HG03432 (cell line): ENCODE measurements around the gene STAT1.
"Not testable (repeated sequence)": the region's sequence is repeated elsewhere in the genome, so short reads cannot be mapped to it uniquely, and the experiment has no call there.

ENCODE experiments used
- ATAC-seq: cut with Tn5 transposase; IDR thresholded peaks from one replicate; pipeline ENCODE4 v1.9.1; 2021; ENCODE audit warnings: mild to moderate bottlenecking, moderate library complexity; ENCODE audit not compliant: unreplicated experiment

Gene STAT1

GRCh38 chr2:191009541-191010374 is 4.2 kb downstream of the STAT1 start:
- ATAC-seq, result no peak

- no peak for ATAC-seq
Observed at GRCh38 chr2:191008286-191008685, 5.7 kb downstream of the STAT1 start.

DNA sequence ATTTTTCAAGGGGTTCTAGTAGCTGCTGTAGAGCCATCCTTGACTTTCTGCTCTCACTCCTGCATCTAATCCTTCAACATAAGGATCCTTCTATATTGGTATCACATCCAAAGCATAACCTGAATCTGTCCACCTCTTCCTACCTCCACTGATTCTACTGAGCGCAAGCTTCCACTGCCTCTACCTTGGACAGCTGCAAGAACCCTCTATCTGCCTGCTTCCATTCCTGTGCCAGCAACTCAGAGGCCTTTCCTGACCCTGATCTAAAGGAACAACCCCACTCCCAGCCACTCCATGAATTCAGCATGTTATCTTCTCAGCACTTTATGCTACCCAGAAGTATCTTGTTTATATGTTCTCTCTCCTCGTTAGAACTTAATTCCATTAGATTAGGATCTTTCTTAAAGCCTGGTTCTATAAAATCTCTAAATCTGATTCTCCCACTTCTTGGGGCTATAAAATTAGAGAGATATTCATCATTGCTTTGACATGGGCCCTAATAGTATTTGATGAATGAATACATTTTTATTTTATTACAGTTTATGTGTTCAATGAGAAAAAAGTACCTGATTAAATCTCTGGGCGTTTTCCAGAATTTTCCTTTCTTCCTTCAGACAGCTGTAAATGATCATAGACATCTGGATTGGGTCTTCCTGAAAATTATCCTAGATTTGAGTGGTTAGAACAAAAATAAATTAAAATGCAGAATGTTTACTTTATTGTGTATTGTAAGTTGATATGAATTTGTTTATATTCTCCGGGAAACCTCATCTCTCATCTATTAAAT is 6.8 kb downstream of the STAT1 start:
- ATAC-seq, result no peak

- ATAC-seq, result no peak
Observed at GRCh38 chr2:191006297-191006696, 7.7 kb downstream of the STAT1 start.

DNA sequence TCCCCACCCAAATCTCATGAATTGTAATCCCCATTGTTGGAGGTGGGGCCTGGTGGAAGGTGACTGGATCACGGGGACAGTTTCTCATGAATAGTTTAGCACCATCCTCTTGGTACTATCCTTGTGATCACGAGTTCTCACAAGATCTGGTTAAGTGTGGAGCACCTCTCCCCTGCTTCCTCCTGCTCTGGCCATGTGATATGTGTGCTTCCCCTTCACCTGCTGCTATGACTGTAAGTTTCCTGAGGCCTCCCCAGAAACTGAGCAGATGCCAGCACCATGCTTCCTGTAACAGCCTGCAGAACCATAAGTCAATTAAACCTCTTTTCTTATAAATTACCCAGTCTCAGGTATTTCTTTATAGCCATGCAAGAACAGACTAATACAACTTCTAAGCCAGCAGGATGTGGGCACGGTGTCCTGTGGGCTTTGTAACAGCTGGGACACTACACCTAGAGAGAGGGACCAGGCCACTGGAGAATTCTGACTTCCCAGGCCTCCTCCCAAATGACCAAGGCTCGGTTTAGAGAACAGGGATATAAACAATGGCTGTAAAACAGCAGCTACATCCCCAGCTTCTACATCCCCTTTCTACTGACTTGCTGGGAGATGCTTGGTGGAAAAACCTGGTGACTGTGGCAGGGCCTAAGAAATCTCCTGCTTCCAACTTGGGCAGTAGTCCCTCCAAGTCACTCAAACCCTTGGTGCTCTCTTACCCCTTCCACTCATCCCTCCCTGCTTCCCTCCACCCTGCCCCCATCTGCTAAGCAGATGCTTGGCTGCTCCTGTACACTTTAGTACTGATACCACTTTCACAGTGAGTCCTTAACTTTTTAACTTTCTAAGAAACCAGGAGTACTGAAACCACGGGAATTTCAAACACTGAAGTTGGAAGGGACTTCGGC is 10.3 kb downstream of the STAT1 start:
- no peak for ATAC-seq

- ATAC-seq, result no peak
Observed at GRCh38 chr2:191001624-191002023, 12.3 kb downstream of the STAT1 start.

GRCh38 chr2:191001032-191001431 is 12.9 kb downstream of the STAT1 start:
- ATAC-seq, result no peak

DNA sequence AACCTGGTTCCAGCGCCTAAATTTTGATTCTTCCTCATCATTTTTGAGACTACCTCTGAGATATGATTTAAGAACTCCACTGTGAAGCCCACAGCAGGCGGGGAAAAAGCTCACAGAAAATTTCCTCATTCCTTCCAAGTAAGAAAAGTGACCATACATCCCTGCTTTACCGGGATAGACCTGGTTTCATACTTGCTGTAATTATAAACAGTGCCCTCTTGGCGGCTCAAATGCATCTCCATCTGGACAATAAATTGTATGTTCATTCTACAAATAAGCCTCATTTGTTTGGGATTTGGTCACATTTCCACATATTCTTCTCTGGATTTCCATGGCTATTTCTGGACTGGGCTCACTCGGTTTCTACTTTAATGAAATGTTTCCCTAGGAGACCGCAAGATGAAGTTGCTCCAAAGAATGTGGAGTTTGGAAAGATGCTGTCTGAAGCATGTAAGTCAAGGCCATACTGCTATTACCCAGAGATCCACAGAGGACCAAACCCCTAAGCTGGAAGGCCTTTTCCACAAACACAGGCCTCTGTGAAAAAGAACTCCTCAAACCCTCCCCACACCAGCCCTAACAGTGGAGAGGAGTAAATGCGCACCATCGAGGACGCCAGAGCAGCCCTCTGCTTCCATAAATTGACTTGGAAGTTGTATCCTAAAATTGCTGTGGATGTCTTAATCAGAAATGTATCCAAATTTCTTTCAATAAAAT is 13.9 kb downstream of the STAT1 start:
- ATAC-seq, result no peak

GRCh38 chr2:190999058-190999457 is 14.9 kb downstream of the STAT1 start:
- no peak for ATAC-seq

DNA sequence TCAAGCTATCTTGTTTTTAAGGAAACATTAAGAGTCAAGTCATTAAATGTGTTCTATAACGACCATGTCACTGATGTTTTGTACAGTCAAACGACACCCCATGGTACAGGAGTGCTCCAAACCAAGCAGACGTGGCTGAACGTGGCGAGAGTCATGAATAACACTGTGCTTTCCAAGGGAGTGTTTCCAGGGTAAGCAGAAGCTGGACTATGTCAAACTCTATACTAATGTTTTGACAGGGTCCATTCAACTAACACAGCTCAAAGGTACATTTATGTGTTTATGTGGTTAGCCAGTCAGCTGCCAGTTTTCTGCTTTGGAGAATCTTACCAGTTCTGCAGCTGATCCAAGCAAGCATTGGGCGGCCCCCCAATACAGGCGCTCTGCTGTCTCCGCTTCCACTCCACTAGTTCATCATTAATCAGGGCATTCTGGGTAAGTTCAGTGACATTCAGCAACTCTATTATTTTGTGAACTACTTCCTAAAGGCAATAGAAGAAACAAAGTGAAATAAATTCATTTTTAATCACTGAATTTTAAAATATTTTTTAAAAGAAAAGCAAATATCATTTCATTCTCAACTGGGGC is 16.4 kb downstream of the STAT1 start:
- ATAC-seq, result no peak

DNA sequence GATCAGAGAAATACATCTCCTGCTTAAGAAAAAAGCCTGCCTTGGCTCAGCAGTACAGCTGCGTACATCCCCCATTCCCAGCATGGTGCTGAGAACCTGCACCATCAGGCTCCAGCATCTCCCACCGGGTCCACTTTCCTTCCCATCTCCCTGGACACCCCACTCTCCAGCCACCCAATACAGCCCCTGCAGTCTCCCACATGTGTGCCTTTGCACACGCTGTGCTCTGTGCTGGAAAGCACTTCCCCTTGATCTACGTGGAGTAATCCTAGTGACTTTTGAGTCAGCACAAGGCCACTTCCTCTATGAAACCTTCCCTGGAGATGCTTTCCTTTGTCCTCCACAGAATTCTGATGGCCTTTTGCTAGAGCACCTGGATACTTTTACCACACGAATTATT is 17.0 kb downstream of the STAT1 start:
- no peak for ATAC-seq

- peak; percentile 43 for ATAC-seq
Observed at GRCh38 chr2:190996338-190996946, 17.5 kb downstream of the STAT1 start.

- ATAC-seq, result not testable (repeated sequence)
Observed at GRCh38 chr2:190995315-190995714, 18.7 kb downstream of the STAT1 start.

GRCh38 chr2:190994148-190994547 is 19.8 kb downstream of the STAT1 start:
- no peak for ATAC-seq

- ATAC-seq, result no peak
Observed at GRCh38 chr2:190993292-190993643, 20.7 kb downstream of the STAT1 start.

DNA sequence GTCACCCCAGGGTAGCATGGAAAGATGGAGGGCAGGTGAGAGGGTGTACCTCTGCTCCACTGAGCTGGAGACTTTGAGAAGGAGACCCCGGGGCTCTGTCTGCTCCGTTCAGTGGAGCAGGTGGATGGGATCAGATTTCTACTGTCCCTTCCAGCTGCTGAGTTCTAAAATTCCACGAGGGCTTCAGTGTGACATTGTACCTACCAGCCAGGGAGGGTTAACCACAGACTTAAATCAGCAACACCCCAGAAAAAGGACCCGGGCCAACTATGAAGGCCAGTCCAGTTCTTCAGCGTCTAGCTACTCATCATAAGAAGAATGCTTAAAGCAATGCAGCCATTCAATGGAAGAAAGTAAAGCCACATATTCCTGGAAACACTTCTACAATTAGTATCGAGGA is 23.8 kb downstream of the STAT1 start:
- ATAC-seq, result no peak

- no peak for ATAC-seq
Observed at GRCh38 chr2:190988910-190989309, 25.1 kb downstream of the STAT1 start.

- no peak for ATAC-seq
Observed at GRCh38 chr2:190987938-190988337, 26.0 kb downstream of the STAT1 start.

DNA sequence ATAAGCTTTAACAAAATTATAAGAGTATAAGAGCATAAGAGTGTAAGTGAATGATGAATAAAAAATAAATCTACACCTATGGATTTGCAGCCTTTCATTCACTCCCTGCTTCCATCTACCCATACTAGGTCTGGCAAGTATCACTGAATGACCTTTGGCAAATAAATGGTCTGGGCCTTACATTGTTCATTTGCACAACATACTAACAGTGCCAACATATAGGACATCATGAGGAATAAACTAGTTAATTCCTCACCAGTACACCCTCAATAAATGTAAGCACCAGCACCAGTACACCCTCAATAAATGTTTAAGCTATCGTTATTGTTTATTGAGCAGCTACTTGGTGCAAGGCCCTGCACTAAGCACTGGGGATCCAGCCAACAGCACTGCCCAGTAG is 26.9 kb downstream of the STAT1 start:
- ATAC-seq, result no peak
